Activated CD4-positive, alpha-beta T cell treated with anti-CD3 and anti-CD28 coated beads for 24 hours (primary cell): ENCODE data around the gene VCP.

Experiments used
- DNase-seq, 2 donors: peaks; one replicate each; pipeline ENCODE4 v3.0.0-alpha.2; 2020; ENCODE audit warnings: low read depth in 2 of 2

The VCP gene

GRCh38 chr9:35014517-35014916, 57.9 kb downstream of the VCP start:
- DNase-seq: no peak

DNA sequence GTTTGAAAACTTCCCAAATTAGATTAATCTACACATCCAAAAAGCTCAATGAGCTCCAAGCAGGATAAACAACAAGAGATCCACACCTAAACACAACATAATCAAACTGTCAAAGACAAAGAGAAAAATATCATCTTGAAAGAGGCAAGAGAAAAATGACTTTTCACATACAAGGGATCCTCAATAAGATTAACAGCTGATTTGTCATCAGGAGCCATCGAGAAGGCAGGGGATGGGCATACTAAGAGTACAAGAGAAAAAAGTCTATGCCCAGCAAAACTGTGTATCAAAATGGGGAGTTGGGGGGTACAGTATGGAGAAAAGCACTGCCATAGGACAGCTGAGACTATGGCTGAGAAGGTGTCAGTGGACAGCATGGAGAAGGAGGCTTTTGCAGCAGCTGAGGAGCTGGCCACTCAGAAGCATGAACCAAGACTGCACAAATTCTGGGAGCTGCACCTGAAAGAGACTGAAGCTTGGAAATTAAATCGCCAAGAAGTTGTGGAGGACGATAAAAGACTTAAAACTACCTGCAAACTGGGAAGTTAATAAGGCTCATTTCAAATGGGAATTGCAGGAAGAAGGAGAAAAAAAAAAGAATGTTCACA, 62.0 kb downstream of the VCP start:
- DNase-seq: no peak
